Measurements from ENCODE around the gene CAV3.

Gene CAV3

DNA sequence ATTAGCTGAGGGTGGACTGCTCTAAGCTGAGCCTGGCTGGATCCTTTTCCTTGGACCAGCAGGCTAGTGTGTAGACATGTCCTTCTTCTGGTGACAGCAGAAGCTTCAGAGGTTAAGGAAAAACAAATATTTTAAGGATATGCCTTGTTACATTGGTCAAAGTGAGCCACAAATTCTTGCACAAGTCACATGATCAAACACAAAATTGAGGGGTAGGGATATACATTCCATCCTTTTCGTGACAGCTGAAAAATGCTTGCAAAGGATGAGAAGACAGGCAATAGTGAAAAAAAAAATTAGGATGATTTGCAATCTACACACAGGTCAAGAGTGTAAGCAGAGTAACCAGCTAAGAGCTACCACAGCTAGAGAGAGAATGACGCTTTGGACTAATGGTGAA lies 56.9 kb downstream of the CAV3 start:
- H3K4me3 ChIP-seq (ENCODE audit: low read length in 2 of 2), result no peak overlapping the region
- no peaks in the 10 kb centered on the region for H3K27me3 ChIP-seq (ENCODE audit: control insufficient read depth in 2 of 2, insufficient read depth in 2 of 2, low read length in 2 of 2)
- no peaks in the 10 kb centered on the region for H3K36me3 ChIP-seq (ENCODE audit: control insufficient read depth in 2 of 2, insufficient read depth in 2 of 2, low read length in 2 of 2)
- H3K4me1 ChIP-seq (ENCODE audit: control insufficient read depth in 2 of 2, insufficient read depth in 2 of 2, low read length in 2 of 2), result no peaks in the 10 kb centered on the region
- H3K27ac ChIP-seq (ENCODE audit: low read depth in 2 of 2, low read length in 2 of 2), result no peak overlapping the region
- H3K9ac ChIP-seq (ENCODE audit: low read depth in 1 of 2, low read length in 2 of 2), result no peak overlapping the region
- H3K9me3 ChIP-seq (ENCODE audit: control insufficient read depth in 2 of 2, low read length in 2 of 2), result no peaks in the 10 kb centered on the region

DNA sequence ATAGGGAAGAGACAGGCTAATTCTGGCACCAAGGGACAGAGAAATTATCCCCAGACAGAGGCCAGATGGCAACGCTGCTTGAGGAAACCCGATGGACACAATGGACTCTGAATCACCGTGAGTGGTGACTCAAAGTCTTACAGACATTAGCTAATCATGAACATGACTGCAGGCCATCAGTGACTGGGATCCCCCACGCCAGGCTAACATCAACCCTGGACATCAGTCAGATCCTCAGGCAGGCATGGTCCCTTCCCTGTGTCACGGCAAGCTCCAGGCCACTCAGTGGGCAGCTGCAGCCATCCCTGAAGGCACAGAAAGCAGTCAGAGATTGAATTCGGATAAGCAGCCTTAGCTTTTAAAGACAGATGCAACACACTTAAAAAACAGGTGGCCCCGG lies 59.6 kb downstream of the CAV3 start:
- H3K27ac ChIP-seq (ENCODE audit: low read depth in 2 of 2, low read length in 2 of 2), result no peak overlapping the region
- no peaks in the 10 kb centered on the region for H3K36me3 ChIP-seq (ENCODE audit: control insufficient read depth in 2 of 2, insufficient read depth in 2 of 2, low read length in 2 of 2)
- no peak overlapping the region for H3K9ac ChIP-seq (ENCODE audit: low read depth in 1 of 2, low read length in 2 of 2)
- H3K4me3 ChIP-seq (ENCODE audit: low read length in 2 of 2), result no peak overlapping the region
- no peaks in the 10 kb centered on the region for H3K9me3 ChIP-seq (ENCODE audit: control insufficient read depth in 2 of 2, low read length in 2 of 2)
- H3K27me3 ChIP-seq (ENCODE audit: control insufficient read depth in 2 of 2, insufficient read depth in 2 of 2, low read length in 2 of 2), result no peaks in the 10 kb centered on the region
- no peaks in the 10 kb centered on the region for H3K4me1 ChIP-seq (ENCODE audit: control insufficient read depth in 2 of 2, insufficient read depth in 2 of 2, low read length in 2 of 2)

DNA sequence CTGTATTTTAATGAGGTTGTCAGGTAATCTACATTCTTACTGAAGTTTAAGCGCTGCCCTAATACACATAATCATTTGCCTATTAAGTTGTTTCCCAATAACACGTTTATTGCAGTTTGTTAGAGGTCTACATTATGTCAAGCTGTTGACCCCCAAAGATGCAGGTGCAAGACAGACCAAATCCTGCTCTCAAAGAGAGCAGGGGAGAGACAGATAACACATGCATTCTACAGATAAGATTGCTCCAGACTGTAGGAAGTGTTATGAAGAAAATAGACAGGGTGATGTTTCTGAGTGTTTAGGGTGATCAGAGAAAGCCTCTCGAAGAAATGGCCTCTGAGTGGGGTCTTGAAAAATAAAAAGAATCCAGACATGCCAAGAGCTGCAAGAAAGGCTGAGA lies 60.6 kb downstream of the CAV3 start:
- H3K4me3 ChIP-seq (ENCODE audit: low read length in 2 of 2), result no peak overlapping the region
- H3K9ac ChIP-seq (ENCODE audit: low read depth in 1 of 2, low read length in 2 of 2), result no peak overlapping the region
- H3K27me3 ChIP-seq (ENCODE audit: control insufficient read depth in 2 of 2, insufficient read depth in 2 of 2, low read length in 2 of 2), result no peaks in the 10 kb centered on the region
- H3K36me3 ChIP-seq (ENCODE audit: control insufficient read depth in 2 of 2, insufficient read depth in 2 of 2, low read length in 2 of 2), result no peaks in the 10 kb centered on the region
- H3K4me1 ChIP-seq (ENCODE audit: control insufficient read depth in 2 of 2, insufficient read depth in 2 of 2, low read length in 2 of 2), result no peaks in the 10 kb centered on the region
- no peak overlapping the region for H3K27ac ChIP-seq (ENCODE audit: low read depth in 2 of 2, low read length in 2 of 2)
- no peaks in the 10 kb centered on the region for H3K9me3 ChIP-seq (ENCODE audit: control insufficient read depth in 2 of 2, low read length in 2 of 2)

Measured in mucosa of rectum (tissue), 2 donors.